CD4-positive, alpha-beta T cell treated with Interleukin-21 for 1 hour (primary cell): ENCODE results near the gene ASB16.
"Not testable (repeated sequence)": the region's sequence is repeated elsewhere in the genome, so short reads cannot be mapped to it uniquely, and the experiment has no call there.

Experiments used
- DNase-seq: peaks from one replicate; pipeline ENCODE4 v3.0.0-alpha.2; 2020

Gene ASB16, protein sequence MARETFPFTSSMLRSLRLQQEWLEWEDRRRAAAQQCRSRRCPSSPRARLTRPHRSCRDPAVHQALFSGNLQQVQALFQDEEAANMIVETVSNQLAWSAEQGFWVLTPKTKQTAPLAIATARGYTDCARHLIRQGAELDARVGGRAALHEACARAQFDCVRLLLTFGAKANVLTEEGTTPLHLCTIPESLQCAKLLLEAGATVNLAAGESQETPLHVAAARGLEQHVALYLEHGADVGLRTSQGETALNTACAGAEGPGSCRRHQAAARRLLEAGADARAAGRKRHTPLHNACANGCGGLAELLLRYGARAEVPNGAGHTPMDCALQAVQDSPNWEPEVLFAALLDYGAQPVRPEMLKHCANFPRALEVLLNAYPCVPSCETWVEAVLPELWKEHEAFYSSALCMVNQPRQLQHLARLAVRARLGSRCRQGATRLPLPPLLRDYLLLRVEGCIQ

GRCh38 chr17:44170499-44171201 is at the start of gene ASB16:
Gene ASB16, plus strand, starts transcription at chr17:44170704. Its CDS starts 86 bp downstream, at chr17:44170790.
- DNase-seq, result no peak

GRCh38 chr17:44120851-44121605 is 49.5 kb upstream of the ASB16 start:
- DNase-seq, result no peak

DNA sequence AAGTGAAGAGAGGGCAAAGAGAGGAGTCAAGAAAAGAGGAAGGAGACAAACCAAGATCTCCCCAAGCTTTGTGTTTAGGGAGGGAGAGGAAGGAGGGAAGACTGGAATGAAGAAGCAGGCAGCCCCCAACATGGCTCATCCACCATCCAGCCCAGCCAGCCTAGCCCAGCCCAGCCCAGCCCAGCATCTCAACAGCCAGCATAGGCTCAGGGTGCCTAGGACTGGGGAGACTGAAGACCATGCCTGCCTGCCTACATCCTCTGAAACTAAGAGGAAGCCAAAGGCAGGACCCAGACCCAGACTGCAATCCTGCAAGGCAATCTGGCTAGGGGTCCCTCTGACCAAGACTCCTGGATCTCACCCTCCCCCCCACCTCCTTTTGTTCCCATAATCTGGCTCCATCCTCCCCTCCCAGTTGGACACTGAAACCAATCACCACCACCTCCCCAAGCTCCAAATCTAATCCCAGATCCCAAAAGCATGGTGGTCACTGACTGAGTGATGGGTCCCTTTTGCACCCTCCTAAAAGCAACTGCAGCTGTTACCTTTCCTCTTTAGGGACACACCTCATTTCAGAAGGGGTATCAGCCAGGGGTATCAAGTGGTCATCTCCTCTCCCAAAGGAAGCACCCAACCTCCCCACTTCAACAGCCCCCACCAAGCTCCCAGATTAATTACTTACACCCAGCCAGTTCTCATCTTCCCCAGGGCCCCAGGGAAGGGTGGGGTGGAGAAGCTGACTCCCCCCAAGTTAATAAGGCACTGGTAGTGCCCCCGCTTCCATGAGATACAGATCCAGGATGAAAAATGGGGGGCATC is 48.3 kb upstream of the ASB16 start:
- no peak for DNase-seq

- no peak for DNase-seq
Observed at GRCh38 chr17:44122816-44123355, 47.6 kb upstream of the ASB16 start.

DNA sequence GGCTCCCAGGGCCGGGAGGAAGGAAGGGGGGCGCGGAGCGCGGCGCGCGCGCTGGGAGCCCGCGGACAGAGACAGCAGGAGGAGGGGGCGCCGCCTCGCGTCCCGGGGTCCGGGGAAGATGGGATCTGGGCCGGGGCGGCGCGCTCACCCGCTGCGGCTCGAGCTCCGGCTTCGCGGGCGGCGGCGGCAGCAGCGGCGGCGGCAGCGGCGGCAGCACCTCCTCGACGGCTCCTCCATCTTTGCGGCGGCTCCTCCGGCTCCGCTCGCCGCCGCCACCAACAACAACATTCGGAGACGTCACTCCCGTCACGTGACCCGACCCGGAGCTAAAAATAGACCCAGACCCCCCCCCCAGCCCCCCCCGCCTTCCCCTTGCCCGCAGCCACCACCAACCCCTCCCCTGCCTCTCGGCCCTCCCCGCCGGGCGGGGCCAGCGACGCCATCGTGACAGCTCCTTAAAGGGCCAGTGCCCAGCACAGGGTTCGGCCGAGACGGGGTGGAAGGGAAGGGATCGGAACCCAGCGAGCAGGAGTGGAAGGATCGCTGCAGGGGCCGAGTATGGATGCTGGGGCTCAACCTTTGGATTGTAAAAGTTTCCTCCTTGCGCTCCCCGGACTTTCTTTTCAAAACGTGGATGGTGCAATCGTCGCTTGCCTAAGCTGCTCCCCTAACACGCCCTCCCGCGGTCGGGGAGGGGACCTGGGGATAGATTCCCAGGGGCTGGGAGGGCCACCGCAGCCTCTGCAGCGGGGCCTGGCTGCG is 47.0 kb upstream of the ASB16 start, which contains the start of gene HDAC5:
HDAC5 (minus strand) TSS at position 286 of the 762 bp plus-strand sequence. CDS start 6,126 bp downstream, outside the sequence.
- peak; percentile 96 for DNase-seq

DNA sequence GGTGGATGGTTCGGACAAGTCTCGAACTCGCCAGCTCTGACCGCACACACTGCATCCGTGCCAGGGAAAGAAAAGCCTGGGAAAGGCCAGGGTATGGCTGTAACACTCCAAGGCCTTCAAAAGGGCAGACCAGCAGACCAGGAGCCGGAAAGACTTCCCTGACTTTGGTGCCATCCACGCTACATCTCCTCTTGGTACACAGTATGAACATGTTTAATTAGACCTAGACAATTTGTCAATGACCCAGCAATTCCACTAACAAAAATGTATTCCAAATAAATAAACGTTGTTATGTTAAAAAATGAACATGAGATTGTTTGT is 46.4 kb upstream of the ASB16 start:
- no peak for DNase-seq

DNA sequence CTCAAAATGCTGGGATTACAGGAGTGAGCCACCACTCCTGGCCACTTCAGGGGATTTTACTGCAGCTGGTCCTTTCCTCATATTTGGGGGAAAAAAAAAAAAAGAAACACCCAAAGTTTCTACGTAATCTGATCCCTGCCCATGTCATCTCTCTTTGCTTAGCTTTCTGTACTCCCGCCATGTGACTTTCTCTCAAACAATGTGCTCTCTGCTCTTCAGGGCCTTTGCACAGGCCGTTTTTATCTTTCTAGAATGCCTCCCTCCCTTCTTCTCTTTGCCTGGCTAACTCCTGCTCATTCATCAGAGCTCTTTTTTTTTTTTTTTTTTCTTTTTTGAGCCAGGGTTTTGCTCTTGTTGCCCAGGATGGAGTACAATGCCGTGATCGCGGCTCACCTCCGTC is 42.1 kb upstream of the ASB16 start:
- DNase-seq, result no peak

- DNase-seq, result no peak
Observed at GRCh38 chr17:44130693-44131349, 39.7 kb upstream of the ASB16 start.

DNA sequence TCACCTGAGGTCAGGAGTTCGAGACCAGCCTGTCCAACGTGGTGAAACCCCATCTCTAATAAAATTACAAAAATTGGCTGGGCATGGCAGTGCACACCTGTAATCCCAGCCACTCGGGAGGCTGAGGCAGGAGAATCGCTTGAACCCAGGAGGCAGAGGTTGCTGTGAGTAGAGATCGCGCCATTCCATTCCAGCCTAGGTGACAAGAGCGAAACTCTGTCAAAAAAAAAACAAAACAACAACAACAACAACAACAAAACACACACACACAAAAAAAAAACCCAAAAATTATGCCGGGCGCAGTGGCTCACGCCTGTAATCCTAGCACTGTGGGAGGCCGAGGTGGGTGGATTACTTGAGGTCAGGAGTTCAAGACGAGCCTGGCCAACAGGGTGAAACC is 39.1 kb upstream of the ASB16 start:
- not testable (repeated sequence) for DNase-seq

DNA sequence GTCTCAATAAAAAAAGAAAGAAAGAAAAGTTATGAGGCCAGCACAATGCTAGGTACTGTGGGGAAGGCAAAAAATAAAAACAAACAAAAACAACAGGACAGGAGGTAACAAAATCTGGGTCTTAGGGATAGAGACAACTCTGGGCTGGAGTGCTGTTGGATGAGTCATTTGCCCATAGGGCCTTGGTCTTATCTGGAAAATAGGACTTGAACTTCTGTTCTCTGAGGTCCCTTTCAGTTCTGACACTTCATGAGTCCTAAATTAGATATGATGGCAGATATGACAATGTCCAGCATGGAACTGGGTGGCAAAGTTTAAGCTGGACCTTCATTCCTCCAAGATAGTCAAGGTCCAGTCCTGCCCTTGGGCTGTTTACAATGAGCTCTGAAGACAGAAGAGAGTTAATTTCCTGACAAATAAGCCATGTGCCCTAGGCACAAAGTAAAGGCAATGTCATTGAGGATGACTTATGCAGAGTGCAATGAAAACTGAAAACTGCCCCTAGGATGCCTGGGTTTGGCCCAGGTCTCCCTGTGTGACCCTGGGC is 38.2 kb upstream of the ASB16 start:
- no peak for DNase-seq

DNA sequence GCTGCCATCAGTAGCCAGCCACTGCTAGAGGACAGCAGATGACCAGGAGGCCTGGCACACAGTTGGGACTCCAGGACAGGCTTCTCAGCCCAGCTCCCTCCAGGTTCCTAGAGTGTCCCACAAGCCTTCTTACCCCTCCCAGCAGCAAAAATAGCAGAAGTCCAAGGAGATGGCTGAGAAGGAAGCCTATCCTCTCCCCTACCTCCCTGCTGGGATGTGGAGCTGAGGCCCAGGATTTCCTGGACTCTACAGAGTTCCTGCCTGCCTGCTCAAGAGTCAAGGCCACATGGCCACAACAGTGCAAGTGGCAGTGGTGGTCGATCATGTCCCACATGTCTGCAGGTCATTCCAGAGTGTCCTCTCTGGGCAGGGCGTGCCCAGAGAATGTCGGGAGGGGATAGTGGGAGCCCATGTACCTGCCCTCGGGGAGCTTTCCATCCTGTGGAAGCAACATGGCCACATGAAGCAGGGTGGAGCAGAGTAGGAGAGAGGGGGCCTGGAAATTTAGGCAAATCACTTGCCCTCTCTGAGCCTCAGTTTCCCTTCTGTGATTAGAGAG is 36.5 kb upstream of the ASB16 start:
- DNase-seq, result no peak

DNA sequence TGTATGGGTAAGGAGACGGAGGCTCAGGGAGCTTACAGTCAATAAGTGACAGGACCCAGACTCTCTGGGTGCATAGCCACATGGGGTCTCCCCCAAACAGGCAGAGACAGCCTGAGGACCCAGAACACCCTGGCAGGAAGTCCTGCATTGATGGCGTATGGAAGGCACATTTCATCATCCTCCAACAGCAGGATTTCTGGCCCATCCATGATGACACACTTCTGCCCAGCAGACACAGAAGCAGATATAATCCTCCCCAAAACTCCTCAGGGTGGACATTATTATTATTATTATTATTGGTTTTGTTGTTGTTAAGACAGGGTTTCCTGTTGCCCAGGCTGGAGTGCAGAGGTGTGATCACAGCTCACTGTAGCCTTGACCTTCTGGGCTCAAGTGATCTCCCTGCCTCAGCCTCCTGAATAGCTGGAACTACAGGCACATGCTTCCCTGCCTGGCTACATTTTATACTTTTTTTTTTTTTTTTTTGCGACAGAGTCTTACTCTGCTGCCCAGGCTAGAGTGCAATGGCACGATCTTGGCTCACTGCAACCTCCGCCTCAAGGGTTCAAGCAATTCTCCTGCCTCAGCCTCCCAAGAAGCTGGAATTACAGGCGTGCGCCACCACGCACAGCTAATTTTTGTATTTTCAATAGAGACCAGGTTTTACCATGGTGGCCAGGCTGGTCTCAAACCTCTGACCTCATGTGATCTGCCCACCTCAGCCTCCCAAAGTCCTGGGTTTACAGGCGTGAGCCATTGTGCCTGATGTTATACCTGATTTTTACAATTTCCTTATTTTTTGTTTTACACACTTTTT is 35.5 kb upstream of the ASB16 start:
- no peak for DNase-seq

- DNase-seq, result no peak
Observed at GRCh38 chr17:44137891-44138709, 32.4 kb upstream of the ASB16 start.

- not testable (repeated sequence) for DNase-seq
Observed at GRCh38 chr17:44143921-44144320, 26.6 kb upstream of the ASB16 start.

DNA sequence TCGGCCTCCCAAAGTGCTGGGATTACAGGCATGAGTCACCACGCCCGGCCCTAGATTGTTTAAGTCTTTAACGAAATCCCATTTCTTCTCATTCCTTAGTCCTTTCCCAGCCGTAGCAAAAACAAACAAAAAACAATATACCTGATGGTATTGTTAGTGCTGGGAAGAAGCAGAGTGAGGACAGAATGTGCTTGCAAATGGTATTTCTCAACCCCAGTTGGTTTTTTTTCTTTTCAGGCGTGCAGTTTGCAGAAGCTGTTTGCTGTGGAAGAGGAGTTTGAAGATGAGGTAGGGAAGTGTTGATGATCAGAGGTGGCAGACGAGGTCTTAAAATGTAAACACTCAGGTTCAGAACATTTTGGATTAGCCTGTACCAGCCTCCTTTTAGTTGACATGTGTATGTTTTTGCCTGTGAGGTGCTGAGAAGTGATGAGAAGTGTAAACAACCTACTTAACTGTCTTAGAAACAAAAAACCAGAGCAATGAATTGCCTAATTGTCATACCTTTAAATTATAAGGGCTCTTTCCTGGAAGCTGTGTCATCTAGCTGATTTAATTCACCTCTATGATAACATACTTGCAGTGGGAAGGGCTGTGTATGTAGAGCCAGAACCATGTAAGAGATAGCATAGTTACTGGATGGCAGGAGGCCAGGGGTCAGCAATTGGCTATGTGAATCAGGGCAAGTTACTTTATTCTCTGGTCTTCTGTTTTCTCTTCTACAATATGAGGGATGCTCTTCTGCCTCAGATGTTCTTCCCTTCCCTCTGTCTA is 25.4 kb upstream of the ASB16 start:
- DNase-seq, result no peak

DNA sequence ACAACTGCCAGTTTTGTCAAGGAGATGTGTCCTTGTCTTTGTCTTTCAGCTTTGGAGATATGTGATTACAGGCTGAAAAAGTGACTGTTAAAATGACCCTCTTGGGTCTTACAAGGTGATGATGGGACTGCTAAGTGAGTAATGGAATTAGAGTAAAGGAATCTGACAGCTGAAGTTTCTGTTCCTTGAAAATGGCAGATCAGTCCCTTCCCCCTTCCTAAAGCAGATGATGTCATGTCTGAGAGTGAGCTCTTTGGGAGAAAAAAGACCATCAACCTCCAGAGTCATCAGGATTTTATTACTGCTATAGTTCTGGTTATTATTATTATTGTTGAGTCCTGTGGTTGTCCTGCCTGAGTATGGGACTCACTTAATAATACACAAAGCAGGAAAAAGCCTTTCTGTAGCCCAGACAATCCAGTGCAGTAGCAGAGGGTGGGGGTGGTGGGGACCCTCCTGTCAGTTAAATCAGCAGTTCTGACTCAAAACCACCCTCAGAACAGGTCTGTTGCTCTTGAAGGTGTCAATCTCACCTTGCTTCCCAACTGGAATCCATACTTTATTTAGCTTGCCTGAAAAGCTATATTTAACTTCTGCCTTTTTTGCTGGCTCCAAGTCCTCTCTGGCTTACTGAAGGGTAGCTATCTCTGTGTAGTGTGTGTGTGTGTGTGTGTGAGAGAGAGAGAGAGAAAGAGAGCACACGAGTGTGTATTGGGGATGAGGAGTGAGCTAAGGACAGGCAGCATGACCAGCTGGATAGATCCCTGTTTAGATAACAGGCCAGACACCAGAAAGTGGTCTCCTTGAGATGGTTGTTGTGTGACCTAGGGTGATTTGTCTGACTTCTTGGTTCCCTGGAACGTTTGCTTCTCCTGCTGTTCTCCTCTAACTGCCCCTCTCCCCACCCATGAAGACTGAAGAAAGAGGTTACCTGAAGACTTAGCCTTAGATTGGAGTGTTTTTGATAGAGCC is 23.8 kb upstream of the ASB16 start:
- no peak for DNase-seq
